ENCODE results near the gene CD274.

DNA sequence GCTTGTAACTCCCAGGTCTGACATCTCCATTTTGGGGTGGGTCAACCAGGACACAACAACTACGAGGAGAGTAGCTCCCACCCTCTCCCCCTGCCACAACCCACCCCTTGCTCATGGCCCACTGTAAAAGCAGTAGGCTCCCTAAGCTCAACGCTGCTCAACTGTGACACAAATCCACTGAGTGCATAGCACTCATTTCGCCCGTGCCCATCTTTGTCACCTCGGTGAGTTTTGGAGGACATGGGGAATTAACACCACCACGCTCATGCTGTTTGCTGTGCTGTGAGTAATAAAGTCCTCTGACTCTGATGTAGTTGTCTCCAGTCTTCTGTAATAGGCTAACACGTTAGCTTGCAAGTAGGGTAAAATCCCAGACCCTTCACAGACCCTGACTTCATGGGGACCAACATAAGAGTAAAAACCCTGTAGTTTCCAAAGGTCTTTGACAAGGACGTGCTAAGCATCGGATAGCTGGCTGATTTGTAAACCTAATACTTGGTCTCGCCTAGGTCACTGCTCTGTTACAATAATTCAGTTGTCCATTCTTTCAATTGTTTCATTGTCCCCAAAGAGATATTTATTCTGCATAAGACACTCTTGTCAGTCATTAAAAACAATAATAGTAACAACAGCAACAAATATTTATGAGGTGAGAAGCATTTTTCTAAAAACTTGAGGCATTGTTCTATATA, 20.3 kb upstream of the CD274 start:
- TF ChIP-seq MYC (IDR thresholded peaks at IDR 0.05; ENCODE audit: low read depth, low read length) (no peak), POLR2AphosphoS5 (IDR thresholded peaks at IDR 0.05; ENCODE audit: insufficient read depth, low read depth, low read length) (no peak), POLR2A (IDR thresholded peaks at IDR 0.05; ENCODE audit: low read depth, low read length) (no peak), EZH2 (IDR thresholded peaks at IDR 0.05; ENCODE audit: borderline replicate concordance, low read depth, low read length, severe bottlenecking) (no peak), JUN (IDR thresholded peaks at IDR 0.05; ENCODE audit: borderline replicate concordance, insufficient read depth, insufficient read length, low read depth) (no peak), FOS (IDR thresholded peaks at IDR 0.05; ENCODE audit: borderline replicate concordance, insufficient read depth, low read length) (no peak), GATA2 (IDR thresholded peaks at IDR 0.05; ENCODE audit: insufficient read depth, insufficient read length, low read depth, low read length) (no peak)
- TF ChIP-seq, protein P1, sequence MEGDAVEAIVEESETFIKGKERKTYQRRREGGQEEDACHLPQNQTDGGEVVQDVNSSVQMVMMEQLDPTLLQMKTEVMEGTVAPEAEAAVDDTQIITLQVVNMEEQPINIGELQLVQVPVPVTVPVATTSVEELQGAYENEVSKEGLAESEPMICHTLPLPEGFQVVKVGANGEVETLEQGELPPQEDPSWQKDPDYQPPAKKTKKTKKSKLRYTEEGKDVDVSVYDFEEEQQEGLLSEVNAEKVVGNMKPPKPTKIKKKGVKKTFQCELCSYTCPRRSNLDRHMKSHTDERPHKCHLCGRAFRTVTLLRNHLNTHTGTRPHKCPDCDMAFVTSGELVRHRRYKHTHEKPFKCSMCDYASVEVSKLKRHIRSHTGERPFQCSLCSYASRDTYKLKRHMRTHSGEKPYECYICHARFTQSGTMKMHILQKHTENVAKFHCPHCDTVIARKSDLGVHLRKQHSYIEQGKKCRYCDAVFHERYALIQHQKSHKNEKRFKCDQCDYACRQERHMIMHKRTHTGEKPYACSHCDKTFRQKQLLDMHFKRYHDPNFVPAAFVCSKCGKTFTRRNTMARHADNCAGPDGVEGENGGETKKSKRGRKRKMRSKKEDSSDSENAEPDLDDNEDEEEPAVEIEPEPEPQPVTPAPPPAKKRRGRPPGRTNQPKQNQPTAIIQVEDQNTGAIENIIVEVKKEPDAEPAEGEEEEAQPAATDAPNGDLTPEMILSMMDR (IDR thresholded peaks at IDR 0.05; ENCODE audit: extremely low read depth in 1 of 2, insufficient read depth in 1 of 2, low read depth in 1 of 2, low read length in 2 of 2) = no peak
- TF ChIP-seq, protein P2, sequence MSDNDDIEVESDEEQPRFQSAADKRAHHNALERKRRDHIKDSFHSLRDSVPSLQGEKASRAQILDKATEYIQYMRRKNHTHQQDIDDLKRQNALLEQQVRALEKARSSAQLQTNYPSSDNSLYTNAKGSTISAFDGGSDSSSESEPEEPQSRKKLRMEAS (IDR thresholded peaks at IDR 0.05; ENCODE audit: insufficient read depth, insufficient read length) = no peak

Measured in endothelial cell of umbilical vein (primary cell).